GM21423 (cell line): ENCODE measurements around the gene KNDC1.
"Not testable (repeated sequence)": the region's sequence is repeated elsewhere in the genome, so short reads cannot be mapped to it uniquely, and the experiment has no call there.

Source experiments
- ATAC-seq: cut with Tn5 transposase; IDR thresholded peaks from one replicate; pipeline ENCODE4 v1.9.1; 2021; ENCODE audit warnings: mild to moderate bottlenecking, moderate library complexity; ENCODE audit not compliant: unreplicated experiment

KNDC1 gene

GRCh38 chr10:133159950-133160825 lies at the start of gene KNDC1:
Gene KNDC1, plus strand, starts transcription at chr10:133160219. Its CDS starts 249 bp downstream, at chr10:133160468.
- no peak for ATAC-seq

- ATAC-seq: no peak
Measured at GRCh38 chr10:133110609-133111275, 49.3 kb upstream of the KNDC1 start.

GRCh38 chr10:133111640-133112039 lies 48.4 kb upstream of the KNDC1 start:
- not testable (repeated sequence) for ATAC-seq

DNA sequence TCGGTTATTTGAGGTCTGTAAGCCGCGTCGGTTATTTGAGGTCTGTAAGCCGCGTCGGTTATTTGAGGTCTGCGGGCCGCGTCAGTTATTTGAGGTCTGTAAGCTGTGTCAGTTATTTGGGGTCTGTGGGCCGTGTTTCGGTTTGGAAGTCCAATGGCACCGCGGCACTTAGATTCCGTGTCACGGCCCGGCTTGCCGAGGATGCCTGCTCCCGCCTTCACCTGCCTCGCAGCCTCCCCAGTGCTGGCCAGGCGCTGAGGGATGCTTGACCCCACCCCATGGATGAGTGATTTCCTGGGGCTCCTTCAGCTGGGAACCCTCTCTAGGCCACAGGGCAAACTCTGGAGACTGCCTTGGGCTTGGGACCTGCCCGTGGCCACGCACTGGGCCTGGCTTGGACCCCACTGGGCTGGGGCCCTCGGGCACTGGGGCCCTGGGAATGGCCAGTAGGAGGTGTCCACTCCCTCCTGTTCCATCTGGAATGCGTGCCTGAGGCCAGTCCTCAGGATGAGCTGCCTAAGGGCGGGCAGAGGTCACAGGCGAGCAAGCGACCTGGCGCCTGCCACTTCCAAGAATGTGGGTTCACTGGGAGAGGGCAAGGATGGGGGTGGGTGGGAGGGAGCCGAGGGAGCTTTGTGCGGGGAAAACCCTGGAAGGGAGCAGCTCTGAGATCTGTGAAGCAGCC lies 46.7 kb upstream of the KNDC1 start:
- ATAC-seq: no peak

DNA sequence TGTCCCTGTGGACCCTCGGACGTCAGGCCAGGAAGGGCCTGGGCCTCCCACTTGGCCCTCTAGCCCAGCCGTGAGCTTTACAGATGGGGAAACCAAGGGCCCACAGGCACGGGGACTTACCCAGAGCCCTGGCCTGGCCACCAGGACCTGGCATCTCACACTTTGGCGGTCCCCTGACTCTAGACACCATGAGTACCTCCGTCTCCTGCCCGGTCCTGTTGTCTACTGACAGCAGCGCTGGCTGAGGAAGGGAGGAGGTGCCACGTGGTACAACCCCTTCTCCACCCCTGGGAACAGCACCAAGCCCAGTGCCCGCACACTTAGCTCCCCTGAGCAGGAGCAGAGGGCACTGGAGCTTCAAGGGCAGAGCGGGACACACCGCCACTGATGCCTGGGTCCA lies 46.2 kb upstream of the KNDC1 start:
- no peak for ATAC-seq

GRCh38 chr10:133114251-133114650 lies 45.8 kb upstream of the KNDC1 start:
- no peak for ATAC-seq

- ATAC-seq: no peak
Measured at GRCh38 chr10:133114726-133115452, 45.1 kb upstream of the KNDC1 start.

DNA sequence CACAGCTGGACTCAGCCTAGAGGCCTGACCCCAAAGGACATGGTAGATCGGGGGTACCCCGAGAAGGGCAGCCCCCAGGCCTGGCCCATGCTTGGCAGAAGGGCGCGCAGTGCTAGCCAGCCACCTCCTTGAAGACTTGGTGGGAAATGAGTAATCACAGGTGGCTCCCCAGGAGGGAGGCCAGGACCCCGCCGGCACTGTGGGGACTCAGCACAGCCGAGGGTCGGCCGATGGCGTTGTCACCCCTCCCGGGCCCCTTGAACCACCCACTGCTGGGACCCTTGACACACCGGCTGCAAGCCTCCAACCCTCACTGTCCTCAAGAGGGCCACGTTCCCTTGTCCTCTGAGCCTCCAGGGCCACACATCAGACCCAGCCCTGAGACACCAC lies 44.6 kb upstream of the KNDC1 start:
- no peak for ATAC-seq

DNA sequence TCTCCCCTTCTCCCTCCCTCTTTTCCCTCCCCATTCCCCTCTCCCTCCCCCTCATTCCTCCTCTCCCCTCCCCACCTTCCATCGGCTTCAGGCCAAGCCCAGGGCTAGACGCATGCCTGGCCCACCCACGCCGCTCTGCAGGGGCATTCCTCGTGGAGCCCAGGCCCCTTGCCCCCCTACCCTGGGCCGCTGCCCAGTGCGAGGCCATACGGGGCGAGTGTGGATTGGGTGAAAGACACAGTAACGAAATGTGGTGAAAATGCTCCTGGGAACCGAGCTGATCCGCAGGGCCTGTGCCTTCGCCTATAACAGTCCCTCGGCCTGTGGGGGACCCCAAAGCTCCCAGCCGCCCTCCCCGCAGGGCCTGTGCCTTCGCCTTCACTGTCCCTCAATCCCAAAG lies 44.0 kb upstream of the KNDC1 start:
- ATAC-seq: no peak

- no peak for ATAC-seq
Measured at GRCh38 chr10:133116455-133116854, 43.6 kb upstream of the KNDC1 start.

DNA sequence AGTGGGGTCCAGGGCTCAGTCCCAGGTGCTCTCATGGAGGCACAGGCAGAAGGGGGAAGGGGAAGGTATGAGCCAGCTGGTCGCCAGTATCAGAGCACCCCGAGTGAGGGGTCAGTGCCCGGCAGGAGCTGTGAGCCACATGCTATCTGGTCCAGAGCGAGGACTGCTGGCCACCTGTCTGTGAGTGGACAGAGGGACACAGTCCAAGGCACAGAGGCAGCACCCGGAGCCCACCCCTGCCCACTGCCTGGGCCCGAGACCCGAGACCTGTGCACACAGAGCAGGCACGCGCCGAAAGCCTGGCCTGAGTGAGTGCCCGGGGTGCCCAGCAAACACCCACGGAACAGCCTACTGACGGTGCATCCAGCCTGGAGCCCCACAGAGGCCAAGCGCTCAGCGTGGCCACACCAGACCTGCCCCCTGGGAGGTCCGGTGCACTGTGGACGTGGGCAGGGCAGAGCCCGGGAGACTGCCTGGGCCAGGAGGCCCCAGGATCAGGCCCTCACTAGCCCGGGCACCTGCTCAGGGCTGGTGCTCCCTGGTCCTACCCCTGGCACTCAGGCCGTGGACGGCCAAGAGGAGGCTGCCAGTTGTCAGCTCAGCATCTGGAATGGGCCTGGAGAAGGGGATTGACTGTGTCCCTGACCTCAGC lies 42.9 kb upstream of the KNDC1 start:
- no peak for ATAC-seq

DNA sequence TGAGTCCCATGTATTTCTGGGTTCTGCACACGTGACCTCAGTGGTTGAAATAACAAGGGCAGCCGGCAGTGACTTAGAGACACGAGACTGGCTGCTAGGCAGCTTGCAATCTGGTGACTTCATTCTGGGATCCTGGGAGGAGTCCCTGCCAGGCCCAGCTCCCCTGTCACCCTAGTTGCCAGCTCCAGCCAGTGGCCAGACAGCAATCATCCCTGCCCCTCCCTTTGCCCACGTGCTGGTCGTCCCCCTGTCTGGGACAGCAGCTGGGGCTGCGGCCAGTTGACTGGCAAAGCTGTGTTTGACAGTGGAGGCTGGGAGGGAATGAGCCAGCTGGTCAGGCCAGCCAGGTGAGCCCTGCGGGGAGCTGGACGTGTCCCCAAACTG lies 42.3 kb upstream of the KNDC1 start:
- no peak for ATAC-seq

GRCh38 chr10:133121479-133121878 lies 38.5 kb upstream of the KNDC1 start:
- no peak for ATAC-seq

GRCh38 chr10:133122171-133122935 lies 37.7 kb upstream of the KNDC1 start:
- no peak for ATAC-seq

- ATAC-seq: no peak
Measured at GRCh38 chr10:133123050-133123745, 36.8 kb upstream of the KNDC1 start.

- ATAC-seq: no peak
Measured at GRCh38 chr10:133123746-133124356, 36.2 kb upstream of the KNDC1 start.

- no peak for ATAC-seq
Measured at GRCh38 chr10:133124357-133125211, 35.4 kb upstream of the KNDC1 start.

- no peak for ATAC-seq
Measured at GRCh38 chr10:133125901-133126300, 34.1 kb upstream of the KNDC1 start.
